HG02970 (cell line): ENCODE measurements around the gene WFDC2.

Experiments
- ATAC-seq: cut with Tn5 transposase; IDR thresholded peaks from one replicate; pipeline ENCODE4 v1.9.1; 2021; ENCODE audit warnings: mild to moderate bottlenecking, moderate library complexity, moderate number of reproducible peaks; ENCODE audit not compliant: unreplicated experiment, low FRiP score

WFDC2 gene, protein sequence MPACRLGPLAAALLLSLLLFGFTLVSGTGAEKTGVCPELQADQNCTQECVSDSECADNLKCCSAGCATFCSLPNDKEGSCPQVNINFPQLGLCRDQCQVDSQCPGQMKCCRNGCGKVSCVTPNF

DNA sequence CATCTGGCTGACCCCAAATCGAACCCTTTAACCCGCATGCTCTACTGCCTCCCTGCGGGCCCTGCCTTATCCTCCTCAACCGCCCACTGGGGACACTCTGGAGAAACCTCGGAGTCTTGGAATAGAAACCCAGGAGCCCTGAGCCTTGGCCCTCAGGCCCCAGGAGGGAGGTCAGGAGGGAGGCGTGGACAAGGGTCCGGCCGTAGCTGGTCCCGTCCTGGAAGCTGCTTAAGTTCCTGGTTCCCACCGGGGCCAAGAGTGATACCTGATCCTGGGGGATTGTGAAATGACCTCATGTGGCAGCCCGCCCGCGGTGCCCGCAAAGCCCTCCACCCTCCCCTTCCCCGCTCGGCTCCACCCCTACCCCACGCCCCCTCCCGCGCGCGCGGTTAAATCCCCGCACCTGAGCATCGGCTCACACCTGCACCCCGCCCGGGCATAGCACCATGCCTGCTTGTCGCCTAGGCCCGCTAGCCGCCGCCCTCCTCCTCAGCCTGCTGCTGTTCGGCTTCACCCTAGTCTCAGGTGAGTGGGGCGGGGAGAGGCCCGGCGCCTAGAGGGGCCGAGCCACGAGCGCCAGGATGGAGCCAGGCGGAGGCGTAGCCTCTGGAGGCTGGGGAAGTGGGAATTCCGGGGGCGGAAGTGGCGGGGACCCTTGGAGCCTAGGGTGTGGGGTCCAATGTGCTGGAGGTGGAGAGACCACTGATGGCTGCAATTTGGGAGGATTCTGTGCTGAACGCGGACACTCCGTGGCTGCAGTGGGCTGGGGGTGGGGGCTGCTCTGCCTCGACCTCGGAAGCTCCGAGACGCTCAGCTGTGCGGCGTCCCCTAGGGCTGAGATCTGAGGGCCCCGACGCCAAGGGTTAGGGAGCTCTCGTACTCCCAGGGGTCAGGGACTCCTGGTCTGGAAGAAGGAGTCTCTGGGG lies at the start of gene WFDC2:
Gene WFDC2, plus strand, starts transcription at position 418 of the 926 bp plus-strand sequence. Its CDS starts 29 bp downstream, at position 447.
- no peak for ATAC-seq

DNA sequence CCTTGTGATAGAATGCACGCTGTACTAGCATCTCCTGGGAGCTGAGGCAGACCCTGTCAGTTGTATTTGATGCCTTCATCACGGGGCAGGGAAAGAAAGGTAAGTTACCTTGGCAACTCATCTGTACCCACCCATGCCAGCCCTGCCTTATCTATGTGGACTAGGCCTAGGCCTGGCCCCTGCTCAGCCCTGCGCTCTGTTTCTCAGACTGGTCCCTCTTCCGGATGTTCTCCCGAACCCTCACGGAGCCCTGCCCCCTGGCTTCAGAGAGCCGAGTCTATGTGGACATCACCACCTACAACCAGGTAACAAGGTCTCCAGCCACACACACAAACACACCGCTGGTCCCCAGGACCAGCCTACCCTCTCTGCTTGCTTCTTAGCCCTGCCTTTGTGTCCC lies 49.4 kb upstream of the WFDC2 start:
- no peak for ATAC-seq

DNA sequence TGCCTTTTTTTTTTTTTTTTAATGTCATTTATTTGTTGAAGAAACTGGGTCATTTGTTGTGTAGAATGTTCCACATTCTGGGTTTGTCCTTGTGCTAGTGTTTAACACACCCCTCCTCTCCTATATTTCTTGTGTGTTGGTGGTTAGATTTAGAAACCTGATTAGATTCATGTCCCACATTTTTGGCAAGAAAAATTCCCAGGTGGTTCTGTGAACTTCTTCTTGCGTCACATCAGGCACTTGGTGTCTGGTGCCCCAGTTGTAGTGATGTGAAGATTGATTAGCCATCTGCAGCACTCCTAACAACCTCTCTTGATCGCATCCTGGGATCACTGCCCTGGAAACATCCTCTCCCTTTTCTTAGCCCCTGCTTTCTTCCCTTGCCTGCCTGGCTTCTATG lies 45.9 kb upstream of the WFDC2 start:
- no peak for ATAC-seq

DNA sequence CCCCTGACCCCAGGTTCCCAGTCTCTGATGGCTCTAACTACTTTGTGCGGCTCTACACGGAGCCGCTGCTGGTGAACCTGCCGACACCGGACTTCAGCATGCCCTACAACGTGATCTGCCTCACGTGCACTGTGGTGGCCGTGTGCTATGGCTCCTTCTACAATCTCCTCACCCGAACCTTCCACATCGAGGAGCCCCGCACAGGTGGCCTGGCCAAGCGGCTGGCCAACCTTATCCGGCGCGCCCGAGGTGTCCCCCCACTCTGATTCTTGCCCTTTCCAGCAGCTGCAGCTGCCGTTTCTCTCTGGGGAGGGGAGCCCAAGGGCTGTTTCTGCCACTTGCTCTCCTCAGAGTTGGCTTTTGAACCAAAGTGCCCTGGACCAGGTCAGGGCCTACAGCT lies 44.0 kb upstream of the WFDC2 start:
- ATAC-seq, result no peak

DNA sequence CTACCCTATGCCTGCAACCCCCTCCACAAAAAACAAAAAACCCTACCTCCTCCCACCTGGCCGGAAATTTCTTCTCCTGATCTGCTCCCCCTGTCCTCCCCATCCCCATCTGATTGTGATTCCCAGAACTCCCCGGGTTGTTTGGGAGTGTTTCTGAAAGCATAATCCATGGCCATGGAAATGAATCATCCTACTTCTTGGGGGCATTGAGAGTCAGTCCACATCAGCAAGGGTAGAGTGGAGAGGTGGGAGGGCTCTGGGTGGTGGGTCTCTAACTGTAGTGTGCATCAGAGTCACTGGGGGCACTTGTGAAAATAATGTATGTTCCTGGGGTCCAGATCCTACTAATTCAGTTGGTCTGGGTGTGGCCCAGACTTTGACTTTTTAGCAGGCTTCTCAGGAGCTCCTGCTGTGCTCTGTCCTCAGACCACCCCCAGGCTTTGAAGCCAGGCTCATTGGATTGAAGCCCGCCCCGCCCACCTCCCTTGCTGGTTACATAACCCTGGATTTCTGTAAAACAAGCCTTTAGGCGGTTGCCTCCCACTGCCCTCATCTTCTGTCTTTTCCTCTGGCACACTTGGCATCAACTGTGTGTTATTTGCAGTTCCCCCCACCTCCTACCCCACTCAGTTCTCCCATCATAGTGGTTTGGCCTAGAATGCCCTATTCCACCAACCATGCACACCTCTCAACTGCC lies 43.1 kb upstream of the WFDC2 start:
- ATAC-seq, result no peak

DNA sequence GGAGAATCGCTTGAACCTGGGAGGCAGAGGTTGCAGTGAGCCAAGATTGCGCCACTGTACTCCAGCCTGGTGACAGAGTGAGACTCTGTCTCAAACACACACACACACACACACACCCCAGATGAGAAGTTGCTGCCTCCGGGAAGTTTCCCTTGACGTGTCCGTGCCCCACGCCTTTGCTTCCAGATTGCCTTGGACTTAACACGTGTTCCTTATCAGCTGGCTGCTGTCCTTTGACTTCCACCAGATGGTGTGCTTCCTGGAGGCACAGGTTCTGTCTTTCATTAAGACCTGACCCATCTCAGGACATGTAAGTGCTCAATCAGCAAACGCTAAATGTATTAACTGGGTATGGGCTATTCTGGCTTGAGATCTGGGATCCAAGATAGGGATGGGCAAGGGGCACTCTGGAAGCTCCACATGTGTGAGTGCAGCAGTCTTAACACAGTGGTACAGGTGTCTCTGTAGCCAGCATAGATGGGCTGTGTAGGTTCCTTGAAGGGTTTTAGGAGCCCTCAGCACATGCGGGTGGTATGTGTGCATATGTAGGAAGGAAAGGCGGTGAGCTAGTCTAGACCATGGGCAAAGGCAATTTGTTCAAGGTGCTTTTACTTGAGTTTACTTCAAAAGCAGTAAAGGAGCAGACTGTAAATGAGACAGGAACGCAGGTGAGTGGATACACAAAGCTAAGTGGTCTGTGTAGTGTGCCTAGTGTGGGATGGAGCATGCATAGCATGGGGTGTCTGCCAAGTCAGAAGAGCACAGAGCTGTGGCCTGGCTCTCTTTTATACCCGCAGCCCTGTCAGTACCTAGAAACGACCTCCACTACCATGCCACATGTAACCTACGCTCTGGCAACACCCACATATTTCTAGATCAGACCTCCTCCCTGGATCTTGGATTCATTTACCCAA lies 42.1 kb upstream of the WFDC2 start:
- ATAC-seq, result no peak

DNA sequence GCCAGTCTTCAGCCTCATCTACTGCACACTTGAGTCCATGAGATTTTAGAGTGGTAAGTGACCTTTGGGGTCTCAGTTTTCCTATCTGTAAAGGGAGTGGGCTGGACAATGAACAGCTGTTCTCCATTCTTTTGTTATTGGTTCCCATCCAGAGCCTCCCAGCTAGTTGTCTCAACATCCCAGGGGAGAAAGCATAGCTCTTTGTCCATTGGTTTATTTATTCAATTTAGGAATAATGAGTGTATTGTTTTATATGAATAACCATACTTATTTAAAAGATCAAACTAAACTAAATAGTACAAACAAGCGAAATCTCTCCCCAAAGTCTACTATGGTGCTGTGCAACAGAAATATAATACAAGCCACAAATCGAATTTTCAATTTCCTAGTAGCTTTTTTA lies 39.9 kb upstream of the WFDC2 start:
- ATAC-seq, result no peak

DNA sequence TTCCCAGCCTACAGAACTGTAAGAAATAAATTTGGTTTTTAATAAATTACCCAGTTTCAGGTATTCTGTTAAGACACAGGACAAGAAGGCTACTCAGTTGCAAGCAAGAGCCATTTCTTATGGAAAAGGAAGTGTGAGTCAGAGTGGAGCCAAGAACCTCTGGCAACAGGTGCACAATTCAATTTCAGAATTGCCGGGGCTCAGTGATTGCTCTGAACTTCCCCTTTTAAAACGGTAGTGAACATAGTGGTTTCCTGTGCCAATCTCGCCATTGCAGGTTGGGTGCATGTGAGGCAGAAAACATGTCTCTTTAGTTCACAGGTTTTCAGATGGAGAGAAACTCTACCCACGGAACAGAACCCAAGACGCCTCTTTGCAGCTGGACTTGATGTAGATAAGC lies 37.3 kb upstream of the WFDC2 start:
- ATAC-seq, result no peak

DNA sequence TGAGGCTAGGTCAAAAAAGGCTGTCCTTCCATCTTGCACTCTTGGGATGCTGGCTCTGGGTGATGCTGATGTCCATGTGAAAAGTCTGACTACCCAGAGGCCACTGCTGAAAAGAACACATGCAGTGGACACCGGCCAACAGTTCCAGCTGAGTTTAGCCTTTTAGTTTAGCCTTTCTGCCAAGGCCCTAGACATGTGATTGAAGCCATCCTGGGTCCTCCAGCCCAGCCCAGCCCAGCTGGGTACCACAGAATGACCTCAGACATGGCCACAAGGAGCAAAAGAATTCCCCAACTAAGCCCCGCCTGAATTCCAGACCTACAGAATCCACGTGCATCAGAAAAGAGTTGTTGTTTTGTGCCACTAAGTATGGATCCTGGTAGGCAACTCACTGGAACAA lies 36.2 kb upstream of the WFDC2 start:
- ATAC-seq, result no peak

DNA sequence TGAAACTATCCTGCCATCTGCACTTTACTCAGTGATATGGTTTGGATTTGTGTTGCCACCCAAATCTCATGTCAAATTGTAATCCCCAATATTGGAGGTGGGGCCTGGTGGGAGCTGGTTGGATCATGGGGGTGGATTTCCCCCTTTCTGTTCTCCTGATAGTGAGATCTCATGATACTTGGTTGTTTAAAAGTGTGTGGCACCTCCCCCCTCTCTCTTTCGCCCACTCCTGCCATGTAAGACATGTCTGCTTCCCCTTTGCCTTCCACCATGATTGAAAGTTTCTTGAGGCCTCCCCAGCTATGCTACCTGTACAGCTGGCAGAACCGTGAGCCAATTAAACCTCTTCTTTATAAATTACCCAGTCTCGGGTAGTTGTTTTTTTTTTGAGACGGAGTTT lies 35.6 kb upstream of the WFDC2 start:
- ATAC-seq, result no peak

DNA sequence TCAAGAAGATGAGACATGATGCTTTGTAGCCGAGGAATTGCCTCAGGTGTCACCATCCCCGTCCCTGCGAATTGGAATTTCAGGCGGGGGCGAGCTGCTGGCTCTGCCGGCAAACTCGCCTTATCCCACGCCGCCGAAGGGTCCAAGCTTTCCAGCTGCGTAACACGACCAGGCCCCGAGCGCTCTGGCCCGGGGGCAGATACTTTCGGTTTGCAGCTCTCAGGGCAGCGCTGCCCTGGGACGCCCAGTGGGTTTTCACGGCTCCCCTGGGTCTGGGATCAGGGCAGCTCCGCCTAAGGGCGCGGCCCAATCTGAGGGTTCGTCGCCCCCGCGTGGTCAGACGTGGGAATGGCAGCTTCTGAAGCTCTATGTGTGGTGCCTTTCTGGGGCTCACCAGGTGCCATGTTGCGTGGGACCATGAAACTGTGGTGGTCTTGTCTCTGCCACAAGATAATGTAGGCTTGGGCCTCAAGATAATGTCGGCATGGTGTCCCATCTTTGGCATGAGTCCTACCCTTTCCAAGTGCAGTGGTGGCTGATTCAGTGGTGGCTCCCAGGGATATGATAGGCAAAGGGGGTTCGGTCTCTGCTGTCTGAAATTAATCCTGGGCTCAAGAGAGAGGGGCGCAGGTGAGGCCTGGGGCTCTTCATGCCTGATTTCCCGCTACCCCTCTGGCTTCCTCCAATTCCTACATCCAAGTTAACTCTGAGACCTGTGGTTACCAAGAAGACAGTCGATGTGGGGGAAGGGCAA lies 32.6 kb upstream of the WFDC2 start:
- no peak for ATAC-seq

DNA sequence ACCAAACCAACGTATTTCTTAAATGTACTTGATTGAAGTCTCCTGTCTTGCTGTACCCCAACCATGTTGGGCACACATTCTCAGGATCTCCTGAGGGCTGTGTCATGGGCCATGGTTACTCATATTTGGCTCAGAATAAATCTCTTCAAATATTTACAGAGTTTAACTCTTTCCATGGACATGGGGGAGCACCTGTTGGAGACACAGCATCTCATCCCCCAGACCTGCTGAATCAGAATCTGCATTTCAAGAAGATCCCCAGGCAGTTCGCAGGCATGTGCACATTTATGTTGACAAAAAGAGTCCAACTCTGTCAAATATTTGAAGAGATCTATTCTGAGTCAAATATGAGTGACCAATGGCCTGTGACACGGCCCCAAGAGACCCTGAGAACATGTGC lies 29.1 kb upstream of the WFDC2 start:
- ATAC-seq, result no peak

DNA sequence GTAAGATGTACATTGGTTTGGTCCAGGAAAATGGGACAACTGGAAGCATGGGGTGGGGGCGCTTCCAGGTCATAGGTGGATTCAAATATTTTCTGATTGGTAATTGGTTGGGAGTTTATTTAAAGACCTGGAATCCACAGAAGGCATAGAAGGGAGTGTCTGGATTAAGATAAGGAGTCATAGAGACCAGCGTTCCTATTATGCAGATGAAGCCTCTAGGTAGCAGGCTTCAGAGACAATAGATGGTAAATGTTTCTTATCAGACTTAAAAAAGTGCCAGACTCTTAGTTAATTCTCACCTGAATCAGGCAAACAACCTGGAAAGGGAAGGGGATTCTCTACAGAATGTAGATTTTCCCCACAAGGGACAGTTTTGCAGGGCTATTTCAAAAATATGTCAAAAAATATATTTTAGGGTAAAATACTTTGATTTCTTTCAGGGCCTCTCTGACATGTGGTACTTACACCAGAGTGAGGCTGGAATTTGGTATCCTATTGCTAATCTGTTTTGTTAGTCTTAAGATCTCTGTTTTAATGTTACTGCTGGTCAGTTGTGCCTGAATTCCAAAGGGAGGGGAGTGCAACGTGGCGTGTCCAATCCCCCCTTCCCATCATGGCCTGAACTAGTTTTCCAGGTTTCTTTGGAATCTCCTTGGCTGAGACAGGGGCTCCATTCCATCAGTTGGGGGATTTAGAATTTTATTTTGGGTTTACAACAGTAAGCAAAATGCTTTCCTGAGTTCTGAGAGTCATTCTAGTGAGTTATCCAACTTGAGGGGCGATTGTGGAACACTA lies 28.5 kb upstream of the WFDC2 start:
- ATAC-seq, result no peak

DNA sequence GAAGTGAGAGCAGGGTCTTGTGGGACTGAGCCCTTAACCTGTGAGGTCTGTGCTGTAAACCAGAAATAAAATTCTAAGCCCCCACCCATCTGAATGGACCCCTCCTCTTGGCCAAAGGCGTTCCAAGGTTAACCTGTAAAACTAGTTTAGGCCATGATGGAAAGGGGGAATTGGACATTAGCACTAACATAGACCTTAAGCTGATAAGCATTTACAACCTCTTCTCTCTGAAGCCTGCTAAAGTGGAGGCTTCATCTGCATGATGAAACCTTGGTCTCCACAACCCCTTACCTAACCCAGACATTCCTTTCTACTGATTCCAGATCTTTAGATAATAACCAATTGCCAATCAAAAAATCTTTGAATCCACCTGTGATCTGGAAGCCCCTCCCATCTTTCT lies 27.8 kb upstream of the WFDC2 start:
- no peak for ATAC-seq

DNA sequence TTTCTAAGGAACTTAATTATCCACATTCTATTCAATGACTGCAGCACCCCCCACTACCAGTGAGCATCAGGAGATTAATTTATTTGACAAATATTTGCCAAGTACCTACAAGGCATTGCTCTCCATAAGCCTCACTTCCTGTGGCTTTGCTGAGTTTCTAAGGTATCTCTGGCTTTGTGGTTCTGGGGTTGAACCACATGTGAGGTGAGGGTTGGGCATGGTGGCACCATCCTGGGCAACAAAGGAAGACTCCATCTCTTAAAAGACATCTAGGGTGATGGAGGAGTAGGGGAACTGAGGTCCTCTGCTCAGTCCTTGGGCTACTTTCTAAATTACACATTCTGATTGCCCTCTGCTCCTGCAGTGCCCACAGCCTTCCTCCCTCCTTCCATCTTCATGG lies 25.5 kb upstream of the WFDC2 start:
- no peak for ATAC-seq

DNA sequence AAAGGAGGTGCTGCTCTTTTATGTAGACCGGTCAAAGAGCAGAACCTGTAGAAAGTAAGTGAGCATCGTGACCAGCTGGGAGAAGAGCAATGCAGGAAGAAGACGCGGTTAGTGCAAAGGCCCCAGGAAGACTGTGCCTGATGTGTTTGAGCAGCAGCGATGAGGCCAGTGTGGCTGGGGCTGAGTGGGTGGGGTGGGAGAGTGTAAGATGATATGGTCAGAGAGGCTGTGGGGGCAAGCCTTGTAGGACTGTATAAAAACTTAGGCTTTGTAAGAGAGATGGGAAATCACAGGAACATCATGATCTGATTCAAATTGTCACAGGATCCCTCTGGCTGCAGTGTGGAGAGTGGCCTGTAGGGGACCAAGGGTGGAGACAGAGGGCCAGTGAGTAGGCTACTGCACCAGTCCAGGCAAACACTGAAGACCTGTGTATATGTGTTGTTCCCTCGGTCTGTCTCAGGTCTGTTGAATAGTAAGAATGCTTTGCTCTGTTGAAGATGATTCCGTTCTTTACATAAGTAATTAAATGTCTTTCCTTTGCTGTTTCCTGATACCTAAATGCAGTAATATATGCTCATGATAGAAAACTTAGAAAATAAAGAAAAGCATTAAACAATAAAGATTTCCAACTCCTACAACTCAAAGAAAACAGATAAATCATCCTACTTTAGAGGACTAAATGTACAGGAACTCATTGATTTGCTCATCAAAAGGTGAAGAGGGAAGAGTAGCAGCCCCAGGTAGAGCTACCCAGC lies 23.6 kb upstream of the WFDC2 start:
- no peak for ATAC-seq

DNA sequence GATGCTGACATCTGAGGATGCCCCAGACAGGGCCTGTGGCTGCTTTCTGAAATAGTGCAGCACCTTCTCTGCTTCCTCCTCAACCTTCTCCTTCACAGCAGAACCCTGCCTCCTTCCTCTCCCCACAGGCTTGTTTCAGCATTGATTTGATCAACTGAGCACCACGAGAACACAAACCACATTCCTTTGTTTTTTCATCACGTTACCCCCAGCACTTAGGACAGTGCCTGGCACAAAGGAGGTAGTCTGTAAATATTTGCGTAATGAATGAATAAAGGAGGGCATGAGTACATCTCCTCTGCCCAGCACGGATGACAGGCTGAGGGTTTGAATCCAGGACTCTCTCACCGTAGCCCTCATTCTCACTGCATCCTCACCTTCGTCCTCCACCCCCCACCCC lies 21.3 kb upstream of the WFDC2 start:
- ATAC-seq, result no peak

DNA sequence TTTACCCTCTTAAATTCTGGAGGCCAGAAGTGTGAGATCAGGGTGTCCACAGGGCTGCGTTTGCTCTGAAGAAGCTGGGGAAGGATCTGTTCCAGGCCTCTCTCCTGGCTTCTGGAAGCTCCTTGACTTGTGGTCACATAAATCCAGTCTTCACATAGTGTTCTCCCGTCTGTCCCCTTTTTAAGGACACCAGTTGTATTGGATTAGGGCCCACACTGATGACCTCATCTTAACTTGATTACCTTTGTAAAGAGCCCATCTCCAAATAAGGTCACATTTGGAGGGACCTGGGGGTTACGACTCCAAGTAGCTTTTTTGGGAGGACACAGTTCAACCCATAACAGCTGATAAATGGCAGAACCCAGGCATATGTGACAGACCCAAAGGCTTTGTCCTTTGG lies 20.0 kb upstream of the WFDC2 start:
- ATAC-seq, result no peak
